ENCODE measurements around the gene PAK4. TPM values are rescaled to one million over a fixed set of nuclear protein-coding genes. Genes with fewer than 3 reads are reported as not detected.

Gene PAK4
- total and polyA plus RNA-seq, 2 of the 13 experiments (the other 11 are each of a cell fraction or from before 2014, with no cell fraction given) = 9.5 to 17.8 TPM

GRCh38 chr19:39125554-39126311 is at the start of gene PAK4 (continued):
- TF ChIP-seq ZNF503 (CRISPR knock-in tag; IDR thresholded peaks at IDR 0.05) (peak; percentile 55; the same call in 1 of the 2 replicates), TOPORS (CRISPR knock-in tag; IDR thresholded peaks at IDR 0.05) (peak; percentile 36; the same call in 1 of the 2 replicates), ZNF333 (CRISPR knock-in tag; IDR thresholded peaks at IDR 0.05; ENCODE audit: borderline replicate concordance) (no peak), IRF9 (CRISPR knock-in tag; IDR thresholded peaks at IDR 0.05; ENCODE audit: borderline replicate concordance) (peak; percentile 95), ZNF18 (CRISPR knock-in tag; IDR thresholded peaks at IDR 0.05; ENCODE audit: insufficient replicate concordance) (no peak), HNRNPK (IDR thresholded peaks at IDR 0.05; ENCODE audit: low read depth, low read length, poor library complexity, severe bottlenecking) (peak; percentile 93), ZNF317 (CRISPR knock-in tag; IDR thresholded peaks at IDR 0.05) (0 out of 2 replicates have a peak, but pooled peaks have one; percentile 44), MAX (IDR thresholded peaks at IDR 0.05) (peak; percentile 22; the same call in 1 of the 2 replicates), ZNF768 (CRISPR knock-in tag; IDR thresholded peaks at IDR 0.05) (peak; percentile 58; the same call in 1 of the 2 replicates), ZHX1 (CRISPR knock-in tag; IDR thresholded peaks at IDR 0.05; ENCODE audit: low read depth) (peak; percentile 87), JUND (CRISPR knock-in tag; IDR thresholded peaks at IDR 0.05) (no peak), ZNF264 (CRISPR knock-in tag; IDR thresholded peaks at IDR 0.05) (peak; percentile 19), ZFP1 (CRISPR knock-in tag; IDR thresholded peaks at IDR 0.05) (no peak), ZNF414 (CRISPR knock-in tag; IDR thresholded peaks at IDR 0.05) (peak; percentile 75; the same call in 1 of the 2 replicates), ZSCAN21 (CRISPR knock-in tag; IDR thresholded peaks at IDR 0.05; ENCODE audit: borderline replicate concordance) (peak; percentile 78; the same call in 1 of the 2 replicates), SOX5 (CRISPR knock-in tag; IDR thresholded peaks at IDR 0.05; ENCODE audit: borderline replicate concordance) (peak; percentile 27; the same call in 1 of the 2 replicates), PHF8 (CRISPR knock-in tag; IDR thresholded peaks at IDR 0.05) (peak; percentile 82), CHD4 (IDR thresholded peaks at IDR 0.05; ENCODE audit: borderline replicate concordance, low read length) (peak; percentile 42; the same call in 1 of the 2 replicates), ZNF451 (CRISPR knock-in tag; IDR thresholded peaks at IDR 0.05) (peak; percentile 61; the same call in 1 of the 2 replicates), CCAR2 (optimal IDR thresholded peaks at IDR 0.05; ENCODE audit: low read depth, low read length) (no peak), WIZ (CRISPR knock-in tag; IDR thresholded peaks at IDR 0.05) (peak; percentile 73; the same call in 1 of the 2 replicates)

All from HepG2 (cell line).